Stimulated activated CD4-positive, alpha-beta T cell treated with anti-CD3 and anti-CD28 coated beads, Interleukin-2, amount 100 ng/mL, for 48 hours (primary cell): Measurements from ENCODE around the gene TMEM125.

Experiments used
- DNase-seq, 2 donors: peaks; one replicate each; pipeline ENCODE4 v3.0.0-alpha.2; 2020

TMEM125 gene

GRCh38 chr1:43313771-43314170, 44.0 kb downstream of the TMEM125 start:
- no peak for DNase-seq

- DNase-seq: no peak
These were observed 44.5 kb downstream of the TMEM125 start for GRCh38 chr1:43314233-43314632.

- DNase-seq: no peak
These were observed 45.7 kb downstream of the TMEM125 start for GRCh38 chr1:43315481-43315880.

- DNase-seq: no peak
These were observed 46.4 kb downstream of the TMEM125 start for GRCh38 chr1:43315963-43316737.

- no peak for DNase-seq
These were observed 47.1 kb downstream of the TMEM125 start for GRCh38 chr1:43316738-43317520.

GRCh38 chr1:43317817-43318471, 48.2 kb downstream of the TMEM125 start:
- DNase-seq: no peak

GRCh38 chr1:43318831-43319230, 49.0 kb downstream of the TMEM125 start:
- no peak for DNase-seq

- no peak for DNase-seq
These were observed 49.5 kb downstream of the TMEM125 start for GRCh38 chr1:43319288-43319687.

- no peak for DNase-seq
These were observed 50.0 kb downstream of the TMEM125 start for GRCh38 chr1:43319766-43320165.

- no peak for DNase-seq
These were observed 51.6 kb downstream of the TMEM125 start for GRCh38 chr1:43321331-43321891.

- no peak for DNase-seq
These were observed 52.7 kb downstream of the TMEM125 start for GRCh38 chr1:43322506-43322905.
